Fibroblast of lung (primary cell): Measurements from ENCODE around the gene SH2D4B. TPM values are rescaled to one million over a fixed set of nuclear protein-coding genes. Genes with fewer than 3 reads are reported as not detected.

Experiments
- DNase-seq, 2 donors: peaks; one replicate each; pipeline versions ENCODE4 v3.0.0 to v3.0.0-alpha.2; 2010; ENCODE audit warnings: low read depth in 2 of 2
- H2AFZ ChIP-seq: 2 replicates; pipeline ENCODE4 v1.5.1; 2012; ENCODE audit warnings: low read length, control low read depth, inconsistent platforms
- H3K27ac ChIP-seq: 2 replicates; pipeline ENCODE4 v1.5.1; 2011; ENCODE audit warnings: low read length, control low read depth; ENCODE audit not compliant: insufficient read depth
- H3K27me3 ChIP-seq: 2 replicates; pipeline ENCODE4 v1.5.1; 2011; ENCODE audit warnings: mild to moderate bottlenecking, low read length; ENCODE audit not compliant: control insufficient read depth, insufficient read depth
- H3K36me3 ChIP-seq: 2 replicates; pipeline ENCODE4 v1.5.1; 2011; ENCODE audit warnings: low read length; ENCODE audit not compliant: control insufficient read depth, insufficient read depth
- H3K4me1 ChIP-seq: 2 replicates; pipeline ENCODE4 v1.5.1; 2011; ENCODE audit warnings: low read length; ENCODE audit not compliant: control insufficient read depth, insufficient read depth; ENCODE audit errors: extremely low read depth
- H3K4me2 ChIP-seq: 2 replicates; pipeline ENCODE4 v1.5.1; 2011; ENCODE audit warnings: low read length, control low read depth; ENCODE audit not compliant: insufficient read depth; ENCODE audit errors: extremely low read depth
- H3K4me3 ChIP-seq, 4 experiments: fragments of 200-600 bp in 1 of 4; sonication (generic) in 1 of 4; replicated peaks in 1 of 4; 2 replicates each; pipeline ENCODE4 v1.5.1; 2011 to 2016; ENCODE audit warnings: low read length in 4 of 4, low read depth in 3 of 4, mild to moderate bottlenecking in 3 of 4, control low read depth in 2 of 4, inconsistent platforms in 1 of 4, mixed read lengths in 1 of 4; ENCODE audit not compliant: insufficient read depth in 1 of 4; ENCODE audit errors: control extremely low read depth in 1 of 4
- H3K79me2 ChIP-seq: 2 replicates; pipeline ENCODE4 v1.5.1; 2012; ENCODE audit warnings: mild to moderate bottlenecking, low read length, inconsistent platforms; ENCODE audit not compliant: control insufficient read depth, insufficient read depth
- H3K9ac ChIP-seq: 2 replicates; pipeline ENCODE4 v1.5.1; 2011; ENCODE audit warnings: mild to moderate bottlenecking, low read length, control low read depth; ENCODE audit not compliant: insufficient read depth
- H3K9me3 ChIP-seq: 2 replicates; pipeline ENCODE4 v1.5.1; 2012; ENCODE audit warnings: low read depth, low read length; ENCODE audit not compliant: control insufficient read depth, insufficient read depth
- H4K20me1 ChIP-seq: 2 replicates; pipeline ENCODE4 v1.5.1; 2011; ENCODE audit warnings: low read length; ENCODE audit not compliant: control insufficient read depth, insufficient read depth; ENCODE audit errors: extremely low read depth
- CTCF ChIP-seq, 2 donors: IDR thresholded peaks in 1 of 2; conservative IDR thresholded peaks in 1 of 2; 1 replicate in 1 of 2; 2 replicates in 1 of 2; pipeline ENCODE4 v1.5.1; 2011 to 2012; ENCODE audit warnings: low read length in 2 of 2, control low read depth in 1 of 2, inconsistent platforms in 1 of 2, low read depth in 1 of 2, mild to moderate bottlenecking in 1 of 2
- EZH2 ChIP-seq: IDR thresholded peaks from 2 replicates; pipeline ENCODE4 v1.5.1; 2012; ENCODE audit warnings: low read length, control low read depth, mild to moderate bottlenecking; ENCODE audit errors: missing control alignments
- polyA plus RNA-seq, 2 donors: library from polyadenylated mRNA; depleted of rRNA in 1 of 2; stranded (reverse) in 1 of 2; unstranded in 1 of 2; fragments of >200 nt; gene quantifications; 2 replicates each; pipeline ENCODE4 v1.2.1, GENCODE V29; 2011 to 2012; ENCODE audit warnings: missing spikeins in 1 of 2
- total RNA-seq: library from RNA; depleted of rRNA; stranded (reverse); fragments of >200 nt; gene quantifications from 2 replicates; pipeline ENCODE4 v1.2.1, GENCODE V29; 2014

Gene SH2D4B
- total and polyA plus RNA-seq, 2 donors (not counting 1 experiment from before 2014, with no cell fraction given) = not detected

- Histone ChIP-seq H3K9me3 (no peaks in the 10 kb centered on the region), H3K79me2 (no peaks in the 10 kb centered on the region), H3K9ac (no peak overlapping the region), H3K4me1 (peaks cover 2% of the 10 kb centered on the region), H3K4me2 (no peak overlapping the region), H2AFZ (no peak overlapping the region), H4K20me1 (no peaks in the 10 kb centered on the region), H3K27me3 (no peaks in the 10 kb centered on the region), H3K4me3 (no peak overlapping the region), H3K36me3 (no peaks in the 10 kb centered on the region), H3K27ac (no peak overlapping the region)
- no peak for DNase-seq
- TF ChIP-seq EZH2 (no peak), CTCF (conservative IDR thresholded peaks at IDR 0.05 in 1 of 2, IDR thresholded peaks at IDR 0.05 in 1 of 2; ENCODE audit: low read depth in 1 of 2, low read length in 2 of 2) (no peak)
Measured at GRCh38 chr10:80658068-80658467, 120.4 kb downstream of the SH2D4B start.

GRCh38 chr10:80659289-80659688, 121.6 kb downstream of the SH2D4B start:
- Histone ChIP-seq H3K36me3 (no peaks in the 10 kb centered on the region), H3K4me1 (peaks cover 2% of the 10 kb centered on the region), H3K9me3 (no peaks in the 10 kb centered on the region)

GRCh38 chr10:80660266-80660665, 122.6 kb downstream of the SH2D4B start:
- Histone ChIP-seq H4K20me1 (no peaks in the 10 kb centered on the region), H3K27ac (no peak overlapping the region), H3K4me1 (peaks cover 2% of the 10 kb centered on the region), H3K9ac (no peak overlapping the region), H3K9me3 (no peaks in the 10 kb centered on the region), H3K27me3 (no peaks in the 10 kb centered on the region), H2AFZ (no peak overlapping the region), H3K79me2 (no peaks in the 10 kb centered on the region), H3K4me2 (no peak overlapping the region), H3K36me3 (no peaks in the 10 kb centered on the region), H3K4me3 (no peak overlapping the region)
- DNase-seq = no peak
- no peak for TF ChIP-seq CTCF (conservative IDR thresholded peaks at IDR 0.05 in 1 of 2, IDR thresholded peaks at IDR 0.05 in 1 of 2; ENCODE audit: low read depth in 1 of 2, low read length in 2 of 2)
- TF ChIP-seq EZH2 = no peak

More at GRCh38 chr10:80659289-80659688, 121.6 kb downstream of the SH2D4B start:
- Histone ChIP-seq H3K9ac (no peak overlapping the region), H3K4me2 (no peak overlapping the region), H3K79me2 (no peaks in the 10 kb centered on the region), H3K27me3 (no peaks in the 10 kb centered on the region), H3K4me3 (no peak overlapping the region), H3K27ac (no peak overlapping the region), H2AFZ (no peak overlapping the region), H4K20me1 (no peaks in the 10 kb centered on the region)
- no peak for DNase-seq
- TF ChIP-seq CTCF (conservative IDR thresholded peaks at IDR 0.05 in 1 of 2, IDR thresholded peaks at IDR 0.05 in 1 of 2; ENCODE audit: low read depth in 1 of 2, low read length in 2 of 2) = no peak
- no peak for TF ChIP-seq EZH2
